HG03520 (cell line): ENCODE measurements around the gene SPIN2A.
"Not testable (repeated sequence)": the region's sequence is repeated elsewhere in the genome, so short reads cannot be mapped to it uniquely, and the experiment has no call there.

ENCODE experiments used
- ATAC-seq: cut with Tn5 transposase; IDR thresholded peaks from one replicate; pipeline ENCODE4 v1.9.1; 2021; ENCODE audit warnings: mild to moderate bottlenecking, moderate library complexity; ENCODE audit not compliant: unreplicated experiment

The SPIN2A gene

DNA sequence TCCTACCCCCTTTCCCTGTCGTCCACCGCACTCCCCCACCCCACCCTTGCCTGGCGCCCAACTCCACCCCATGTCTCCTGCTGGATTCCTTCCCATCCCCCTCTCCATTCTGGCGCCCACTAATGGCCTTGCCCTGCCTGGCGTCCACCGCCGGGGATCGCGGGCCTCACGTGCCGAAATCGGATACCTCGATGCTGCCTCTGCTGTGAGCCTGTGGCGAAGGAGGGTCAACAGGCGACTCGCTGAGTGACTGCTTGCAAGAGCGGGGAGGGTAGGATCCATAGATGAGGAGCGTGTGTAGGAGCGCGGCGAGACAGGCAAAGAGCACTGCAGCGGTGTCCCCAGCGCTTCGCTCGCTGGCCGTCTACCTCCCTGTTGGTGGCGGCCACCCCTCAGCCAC, at the start of gene SPIN2A:
Gene SPIN2A, minus strand, starts transcription at position 325 of the 400 bp plus-strand sequence. CDS start 800 bp downstream, outside the sequence.
- not testable (repeated sequence) for ATAC-seq

DNA sequence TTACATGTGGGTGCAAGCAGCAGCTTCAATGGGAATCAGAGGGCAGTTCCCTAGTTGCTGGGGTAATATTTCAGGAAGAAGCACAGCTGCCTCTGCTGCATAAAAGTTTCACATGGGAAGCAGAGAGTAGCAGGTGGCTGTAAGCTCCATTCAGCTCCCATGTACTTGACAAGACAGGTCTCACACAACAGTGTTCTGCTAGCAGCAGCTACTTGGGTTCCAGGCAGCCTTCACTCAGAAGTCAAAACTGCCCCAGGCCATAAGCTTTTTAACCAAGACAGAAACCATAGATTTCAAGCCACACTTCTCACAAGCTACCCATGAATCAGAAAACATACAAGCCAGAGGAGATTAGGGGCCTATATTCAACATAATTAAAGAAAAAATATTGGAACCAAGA, 41.4 kb upstream of the SPIN2A start:
- ATAC-seq: no peak

DNA sequence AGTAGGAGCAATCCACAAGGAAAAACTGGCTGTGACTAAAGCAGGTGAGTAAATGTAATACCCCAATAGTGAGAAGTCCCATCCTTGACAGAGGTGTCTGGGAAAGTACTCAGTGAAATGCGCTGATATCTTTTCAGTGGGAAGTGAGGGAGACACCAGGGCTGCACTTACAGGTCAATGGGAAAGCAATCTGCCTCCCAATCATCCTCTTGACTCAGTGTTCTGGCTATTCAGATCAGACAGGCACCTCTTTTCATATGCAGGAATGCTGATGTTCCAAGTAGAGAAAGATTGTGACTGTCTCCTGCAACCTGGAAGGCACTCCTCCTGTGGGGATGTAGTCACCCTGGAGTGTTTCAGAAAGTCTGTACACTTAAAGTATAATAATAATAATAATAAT, 39.9 kb upstream of the SPIN2A start:
- ATAC-seq: no peak

DNA sequence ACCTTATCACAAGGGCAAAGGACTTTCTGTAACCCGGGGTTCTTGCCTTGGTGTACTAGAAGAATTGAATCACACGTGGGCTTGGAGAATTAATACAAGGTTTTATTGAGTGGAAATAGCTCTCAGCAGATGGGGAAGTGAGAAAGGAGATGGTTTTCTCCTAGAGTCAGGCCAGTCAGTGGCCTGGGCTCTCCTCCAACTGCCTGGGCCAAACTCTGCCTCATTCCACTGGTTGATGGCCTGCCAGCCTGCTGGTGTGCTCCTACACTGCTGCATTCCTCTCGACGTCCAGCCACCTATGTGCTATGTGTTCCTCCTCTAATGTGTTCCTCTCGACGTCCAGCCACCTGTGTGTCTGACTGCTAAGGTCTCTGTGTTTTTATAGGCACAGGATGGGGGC, 35.3 kb upstream of the SPIN2A start:
- no peak for ATAC-seq

DNA sequence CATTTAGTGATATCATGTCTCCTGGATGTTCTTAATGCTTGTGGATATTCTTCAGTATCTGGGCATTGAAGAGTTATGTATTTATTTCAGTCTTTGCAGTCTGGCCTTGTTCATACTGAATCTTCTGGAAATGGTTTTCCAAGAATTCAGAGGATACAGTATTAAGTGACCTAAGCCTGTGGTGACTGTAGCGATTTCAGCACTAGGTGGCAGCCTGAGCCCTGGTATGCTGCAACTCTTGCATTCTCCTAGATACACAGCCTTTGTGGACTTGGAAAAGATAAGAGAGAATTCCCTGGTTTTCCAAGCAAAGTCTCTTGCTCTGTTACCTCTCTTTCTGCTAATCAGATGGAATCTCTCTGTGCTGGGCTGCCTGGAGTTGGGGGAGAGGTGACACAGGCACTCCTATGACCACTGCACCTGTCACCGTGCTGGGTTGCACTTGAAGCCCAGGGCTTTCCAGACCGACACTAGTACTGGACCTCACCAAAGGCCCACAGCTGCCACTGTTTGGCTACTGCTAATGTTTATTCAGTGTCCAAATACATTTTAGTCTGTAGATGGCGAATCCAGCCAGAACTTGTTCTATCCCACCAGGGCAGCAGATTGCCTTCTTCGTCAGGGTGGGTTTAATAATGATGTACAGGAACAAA, 19.3 kb upstream of the SPIN2A start:
- no peak for ATAC-seq

DNA sequence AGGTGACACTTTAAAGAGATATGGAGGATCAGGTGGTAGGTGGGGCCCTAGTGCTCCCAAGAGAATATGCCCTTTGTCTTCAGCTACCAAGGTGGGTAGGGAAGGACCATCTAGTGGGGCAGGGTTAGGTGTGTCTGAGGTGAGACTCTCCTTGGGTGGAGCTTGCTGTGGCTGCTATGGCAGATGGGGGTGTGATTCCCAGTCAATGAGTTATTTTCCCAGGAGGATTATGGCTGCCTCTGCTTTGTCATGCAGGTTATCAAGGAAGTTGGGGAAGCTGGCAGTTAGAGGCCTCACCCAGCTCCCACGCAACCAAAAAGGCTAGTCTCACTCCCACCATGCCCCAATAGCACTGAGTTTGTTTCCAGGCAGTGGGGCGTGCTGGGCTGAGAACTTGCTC, 18.0 kb upstream of the SPIN2A start:
- ATAC-seq: no peak

DNA sequence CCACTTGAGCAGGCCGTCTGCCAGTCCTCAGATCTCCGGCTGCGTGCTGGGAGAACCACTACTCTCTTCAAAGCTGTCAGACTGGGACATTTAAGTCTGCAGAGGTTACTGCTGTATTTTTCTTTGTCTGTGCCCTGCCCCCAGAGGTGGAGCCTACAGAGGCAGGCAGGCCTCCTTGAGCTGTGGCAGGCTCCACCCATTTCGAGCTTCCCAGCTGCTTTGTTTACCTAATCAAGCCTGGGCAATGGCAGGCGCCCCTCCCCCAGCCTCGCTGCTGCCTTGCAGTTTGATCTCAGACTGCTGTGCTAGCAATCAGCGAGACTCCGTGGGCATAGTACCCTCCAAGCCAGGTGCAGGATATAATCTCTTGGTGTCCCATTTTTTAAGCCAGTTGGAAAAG, 15.0 kb upstream of the SPIN2A start:
- not testable (repeated sequence) for ATAC-seq

DNA sequence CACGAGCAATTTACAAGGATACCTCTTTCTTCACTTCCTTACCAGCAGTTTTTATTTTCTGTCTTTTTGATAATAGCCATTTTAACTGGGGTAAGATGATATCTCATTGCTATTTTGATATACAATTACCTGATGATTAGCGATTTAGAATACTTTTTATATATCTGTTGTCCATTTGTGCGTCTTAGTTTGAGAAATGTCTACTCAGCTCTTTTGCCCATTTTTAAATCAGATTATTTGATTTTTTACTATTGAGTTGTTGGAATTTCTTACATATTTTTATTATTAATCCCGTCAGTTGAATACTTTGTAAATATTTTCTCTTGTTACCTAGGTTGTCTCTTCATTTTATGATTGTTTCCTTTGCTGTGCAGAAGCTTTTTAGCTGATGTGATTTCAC, 1.5 kb upstream of the SPIN2A start:
- ATAC-seq: no peak

DNA sequence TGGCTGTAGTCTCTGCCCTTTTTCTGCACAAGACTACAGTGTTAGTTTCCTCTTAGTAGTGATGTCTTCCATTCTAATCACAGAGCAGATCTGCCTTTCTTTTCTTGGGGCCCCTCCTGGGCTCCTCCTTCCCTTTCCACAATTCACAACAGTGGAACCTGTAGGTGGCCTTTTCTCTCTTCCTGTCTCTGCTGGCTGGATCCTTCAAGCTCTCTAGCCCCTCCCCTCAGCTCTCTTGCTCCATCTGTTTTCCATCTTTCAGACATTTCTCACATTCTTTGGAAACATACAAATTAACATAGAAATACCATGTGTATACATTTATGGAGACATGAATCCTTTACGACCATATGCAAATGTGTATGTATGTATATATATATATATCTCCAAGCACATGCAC, 304 bp upstream of the SPIN2A start:
- no peak for ATAC-seq

DNA sequence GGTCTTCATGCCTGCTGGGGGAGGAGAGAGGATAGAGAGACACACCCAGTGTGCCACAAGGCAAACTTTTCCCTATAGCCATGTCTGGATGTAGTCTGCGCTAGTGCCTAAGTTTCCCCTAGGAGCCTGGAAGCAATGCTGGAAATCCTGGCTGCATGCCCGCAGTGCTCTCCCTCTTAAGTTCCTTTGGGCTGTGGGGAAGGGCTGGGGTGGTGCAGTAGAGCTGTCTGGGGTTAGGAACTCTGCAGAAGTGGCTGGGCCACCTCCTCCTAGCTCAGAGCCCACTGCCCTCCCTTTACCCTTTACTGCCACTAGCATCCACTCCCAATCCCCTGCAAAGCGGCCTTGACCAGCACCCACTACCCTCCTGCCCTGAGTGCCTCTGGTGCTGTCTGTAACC, 608 bp downstream of the SPIN2A start:
- not testable (repeated sequence) for ATAC-seq

DNA sequence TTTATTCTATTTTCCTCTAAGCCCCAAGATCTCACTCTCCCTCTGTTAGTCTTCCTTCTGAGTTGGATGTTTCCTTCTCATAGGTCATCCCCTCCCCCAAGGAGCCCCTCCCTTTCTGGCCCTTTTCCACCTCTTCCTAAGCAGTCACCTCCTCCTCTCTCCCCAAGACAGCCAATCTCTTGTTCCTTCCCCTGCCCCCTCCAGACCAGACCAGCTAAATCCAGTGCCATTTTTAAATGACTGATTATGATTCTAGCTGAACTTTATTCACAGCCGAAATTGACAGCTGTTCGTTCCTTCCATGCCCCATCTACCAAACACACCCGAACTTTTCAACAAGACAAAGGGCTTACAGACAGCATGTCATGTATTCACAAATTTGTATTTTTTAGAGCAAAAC, 1.9 kb downstream of the SPIN2A start:
- ATAC-seq: no peak

DNA sequence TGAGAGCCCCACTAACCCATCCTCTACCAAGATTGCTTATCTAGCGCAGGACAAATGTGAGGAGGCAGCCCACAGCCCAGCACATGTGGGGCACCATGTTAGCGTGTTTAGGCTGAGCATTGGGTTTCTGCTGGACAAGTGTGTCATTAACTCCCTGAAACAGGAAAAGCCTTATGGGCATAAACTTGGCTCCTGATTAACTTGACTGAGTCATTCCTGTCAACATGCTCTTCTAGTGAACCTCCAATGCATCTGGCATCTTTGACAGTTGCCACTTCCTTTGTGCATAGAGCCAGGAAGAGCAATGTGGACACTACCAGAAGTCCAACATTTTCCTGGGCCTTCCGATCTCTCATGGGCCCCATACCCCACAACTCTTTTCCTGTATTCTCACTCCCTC, 2.5 kb downstream of the SPIN2A start:
- ATAC-seq: no peak

DNA sequence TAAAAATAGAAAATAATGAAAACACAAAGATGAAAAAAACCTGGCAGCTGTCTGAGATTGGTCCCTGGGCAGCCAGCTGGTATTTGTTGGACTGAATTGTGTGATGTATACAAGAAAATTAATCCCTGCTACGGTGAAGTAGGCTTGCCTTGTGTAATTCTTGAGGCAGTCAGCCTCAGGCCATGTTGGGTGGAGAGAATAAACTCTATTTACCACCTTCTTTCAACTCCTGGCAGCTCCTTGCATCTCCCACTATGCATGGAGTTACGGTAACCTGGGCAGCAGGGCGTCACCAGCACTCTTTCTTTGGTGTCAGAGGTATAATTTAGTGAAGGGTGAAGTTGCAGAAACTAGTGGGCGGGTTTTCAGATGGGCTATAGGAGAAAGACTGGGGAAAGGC, 3.5 kb downstream of the SPIN2A start:
- no peak for ATAC-seq

DNA sequence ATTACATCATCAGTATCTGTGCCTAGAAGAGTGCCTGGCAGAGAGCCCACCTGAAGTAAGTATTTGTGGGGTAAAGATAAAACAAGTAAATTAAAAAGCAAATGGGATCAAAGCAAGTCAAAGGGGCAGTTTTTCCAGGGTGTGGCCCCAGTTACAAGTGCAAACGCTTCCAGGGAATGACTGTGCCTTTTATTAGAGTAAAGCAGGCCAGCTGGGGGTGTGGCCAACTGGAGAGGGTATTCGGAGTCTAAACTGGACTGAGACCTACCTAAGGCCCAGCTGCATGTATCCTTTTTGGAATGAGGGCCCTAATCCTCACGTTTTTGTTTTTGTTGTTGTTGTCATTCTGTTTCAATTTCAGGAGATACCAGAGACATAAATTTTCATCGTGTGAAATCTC, 3.9 kb downstream of the SPIN2A start:
- not testable (repeated sequence) for ATAC-seq

DNA sequence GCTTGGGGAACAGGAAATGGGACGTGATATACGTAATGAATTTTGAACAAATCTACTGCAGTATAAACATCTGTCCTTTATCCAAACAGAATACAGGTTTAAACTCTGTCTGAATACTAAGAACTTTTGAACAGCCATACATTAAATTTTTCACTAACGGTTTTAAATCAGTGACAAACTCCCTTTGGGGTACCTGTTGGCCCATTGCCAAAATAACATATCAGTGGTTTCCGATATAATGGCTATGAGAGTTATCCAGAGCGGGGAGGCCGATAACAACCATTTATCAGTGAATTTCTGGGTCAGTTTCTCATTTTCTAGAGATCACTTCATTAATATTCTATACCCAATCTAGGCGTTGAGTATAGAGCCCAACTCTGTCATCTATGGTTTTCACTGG, 5.2 kb downstream of the SPIN2A start:
- no peak for ATAC-seq

DNA sequence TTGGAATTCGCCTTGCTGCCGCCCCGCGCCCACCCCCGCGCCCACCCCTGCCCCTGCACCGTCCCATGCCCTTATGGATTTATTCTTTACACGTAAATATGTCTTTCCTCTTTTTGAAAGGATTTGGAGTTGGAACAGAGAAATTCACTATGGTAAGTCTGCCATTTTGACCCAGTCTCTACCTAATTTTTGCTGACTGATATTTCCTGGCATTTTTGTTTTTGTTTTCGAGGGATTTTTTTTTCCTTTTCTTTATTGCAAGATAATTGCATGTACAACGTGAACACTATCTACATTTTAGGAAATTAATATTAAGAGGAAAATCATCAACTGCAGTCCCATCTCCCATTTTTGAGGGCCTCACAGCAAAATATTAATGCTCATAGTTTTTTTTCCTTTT, 15.4 kb downstream of the SPIN2A start:
- ATAC-seq: no peak

DNA sequence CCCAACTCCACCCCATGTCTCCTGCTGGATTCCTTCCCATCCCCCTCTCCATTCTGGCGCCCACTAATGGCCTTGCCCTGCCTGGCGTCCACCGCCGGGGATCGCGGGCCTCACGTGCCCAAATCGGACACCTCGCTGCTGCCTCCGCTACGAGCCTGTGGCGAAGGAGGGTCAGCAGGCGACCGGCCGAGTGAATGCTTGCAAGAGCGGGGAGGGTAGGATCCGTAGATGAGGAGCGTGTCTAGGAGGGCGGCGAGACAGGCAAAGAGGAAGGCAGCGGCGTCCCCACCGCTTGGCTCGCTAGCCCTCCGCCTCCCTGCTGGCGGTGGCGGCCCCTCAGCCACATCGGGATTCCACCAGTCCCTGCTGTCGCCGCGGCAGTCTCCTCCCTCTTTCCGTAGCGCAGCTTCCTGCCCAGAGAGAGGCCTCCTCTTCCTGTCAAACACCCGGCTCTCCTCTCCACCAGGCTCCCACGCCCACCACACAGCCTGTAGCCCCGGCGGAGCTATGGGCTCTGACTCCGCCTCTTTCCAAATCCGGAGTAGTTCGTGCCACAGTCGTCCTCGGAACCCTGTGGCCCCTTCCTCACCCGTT, 15.9 kb downstream of the SPIN2A start, which contains the start of gene SPIN2B:
Gene SPIN2B, minus strand, starts transcription at position 387 of the 594 bp plus-strand sequence.
- peak; percentile 99 for ATAC-seq

DNA sequence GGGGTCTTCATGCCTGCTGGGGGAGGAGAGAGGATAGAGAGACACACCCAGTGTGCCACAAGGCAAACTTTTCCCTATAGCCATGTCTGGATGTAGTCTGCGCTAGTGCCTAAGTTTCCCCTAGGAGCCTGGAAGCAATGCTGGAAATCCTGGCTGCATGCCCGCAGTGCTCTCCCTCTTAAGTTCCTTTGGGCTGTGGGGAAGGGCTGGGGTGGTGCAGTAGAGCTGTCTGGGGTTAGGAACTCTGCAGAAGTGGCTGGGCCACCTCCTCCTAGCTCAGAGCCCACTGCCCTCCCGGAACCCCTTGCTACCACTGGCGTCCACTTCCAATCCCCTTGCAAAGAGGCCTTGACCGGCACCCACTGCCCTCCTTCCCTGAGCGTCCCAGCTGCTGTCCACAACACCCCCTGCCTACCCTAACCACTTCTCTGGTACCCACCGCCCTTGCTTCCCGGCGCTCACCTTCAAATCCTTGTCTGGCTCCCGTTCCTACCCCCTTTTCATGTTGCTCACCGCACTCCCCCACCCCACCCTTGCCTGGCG, 16.5 kb downstream of the SPIN2A start:
- ATAC-seq: not testable (repeated sequence)

DNA sequence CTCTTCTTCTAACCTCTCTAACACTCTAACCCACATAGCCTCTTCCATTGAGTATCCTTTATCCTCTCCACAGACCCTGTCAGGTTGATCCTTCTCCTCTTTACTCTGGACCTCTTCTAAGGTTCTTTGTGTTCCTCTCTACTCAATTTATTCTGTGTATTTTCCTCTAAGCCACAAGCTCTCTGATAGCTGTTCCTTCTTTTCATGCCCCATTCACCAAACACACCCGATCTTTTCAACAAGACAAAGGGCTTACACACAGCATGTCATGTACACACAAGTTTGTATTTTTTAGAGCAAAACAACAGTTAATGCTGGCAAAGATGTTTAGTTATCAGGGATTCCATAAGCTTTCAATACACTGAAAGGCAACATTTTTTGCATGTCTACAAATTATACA, 17.8 kb downstream of the SPIN2A start:
- ATAC-seq: no peak

DNA sequence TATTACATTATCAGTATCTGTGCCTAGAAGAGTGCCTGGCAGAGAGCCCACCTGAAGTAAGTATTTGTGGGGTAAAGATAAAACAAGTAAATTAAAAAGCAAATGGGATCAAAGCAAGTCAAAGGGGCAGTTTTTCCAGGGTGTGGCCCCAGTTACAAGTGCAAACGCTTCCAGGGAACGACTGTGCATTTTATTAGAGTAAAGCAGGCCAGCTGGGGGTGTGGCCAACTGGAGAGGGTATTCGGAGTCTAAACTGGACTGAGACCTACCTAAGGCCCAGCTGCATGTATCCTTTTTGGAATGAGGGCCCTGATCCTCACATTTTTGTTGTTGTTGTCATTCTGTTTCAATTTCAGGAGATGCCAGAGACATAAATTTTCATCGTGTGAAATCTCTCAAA, 19.6 kb downstream of the SPIN2A start:
- not testable (repeated sequence) for ATAC-seq

DNA sequence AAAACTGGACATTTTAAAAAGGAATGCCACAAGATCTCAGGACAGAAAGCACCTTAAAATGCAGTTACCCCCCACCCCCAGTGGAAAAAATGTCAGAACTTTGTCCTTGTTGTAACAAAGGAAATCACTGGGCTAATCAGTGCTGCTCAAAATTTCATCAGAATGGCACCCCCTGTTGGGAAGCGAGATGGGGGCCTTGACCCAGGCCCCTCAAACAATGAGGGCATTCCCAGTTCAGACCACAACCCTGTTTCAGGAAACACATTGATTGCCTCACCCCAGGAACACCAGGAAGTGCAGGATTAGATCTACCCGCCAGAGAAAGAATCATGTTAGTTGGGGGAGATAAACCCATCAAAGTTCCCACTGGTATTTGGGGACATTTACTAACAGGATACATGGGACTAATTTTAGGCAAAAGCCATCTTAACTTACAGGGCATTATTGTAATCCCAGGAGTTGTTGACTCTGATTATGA, 32.2 kb downstream of the SPIN2A start:
- no peak for ATAC-seq

DNA sequence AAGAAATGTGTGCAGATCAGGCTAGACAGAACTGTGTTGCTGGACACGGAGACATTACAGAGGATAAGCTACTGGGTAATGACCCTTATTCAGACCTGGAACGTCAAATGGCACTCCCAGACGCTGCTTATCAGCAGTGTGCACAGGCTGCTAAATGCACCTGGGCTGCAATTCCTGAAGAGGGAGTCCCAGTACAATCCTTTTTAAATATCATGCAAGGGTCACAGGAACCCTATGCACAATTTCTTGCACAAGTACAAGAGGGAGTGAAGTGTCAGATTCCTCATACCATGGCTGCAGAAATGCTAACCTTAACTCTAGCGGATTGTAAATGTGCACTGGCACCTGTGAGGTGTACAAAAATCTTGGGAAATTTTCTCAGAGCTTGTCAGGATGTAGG, 32.8 kb downstream of the SPIN2A start:
- ATAC-seq: no peak
